Thoracic aorta (tissue), 2 donors: ENCODE results near the gene NFATC2IP. TPM values are rescaled to one million over a fixed set of nuclear protein-coding genes. Genes with fewer than 3 reads are reported as not detected.
"Not testable (repeated sequence)": the region's sequence is repeated elsewhere in the genome, so short reads cannot be mapped to it uniquely, and the experiment has no call there.

Experiments
- ATAC-seq: fragments of 150-250 bp; one replicate; pipeline ENCODE4 v1.8.0; 2017; ENCODE audit warnings: low read depth; ENCODE audit not compliant: insufficient number of reproducible peaks, low FRiP score
- DNase-seq: peaks from one replicate; pipeline ENCODE4 v3.0.0-alpha.2; 2020; ENCODE audit warnings: low spot score
- H3K27ac ChIP-seq, 2 donors: fragments of 200-600 bp; sonication (generic); 1 replicate in 1 of 2; 2 replicates in 1 of 2; pipeline ENCODE4 v1.5.1; 2016; ENCODE audit warnings: mild to moderate bottlenecking in 2 of 2, moderate library complexity in 2 of 2
- H3K27me3 ChIP-seq: fragments of 200-600 bp; sonication (generic); replicated peaks from 2 replicates; pipeline ENCODE4 v1.6.0; 2016; ENCODE audit warnings: mild to moderate bottlenecking; ENCODE audit not compliant: insufficient read depth
- H3K36me3 ChIP-seq: fragments of 200-600 bp; sonication (generic); one replicate; pipeline ENCODE4 v1.5.1; 2016
- H3K4me1 ChIP-seq, 2 donors: fragments of 200-600 bp; sonication (generic); 1 replicate in 1 of 2; 2 replicates in 1 of 2; pipeline versions ENCODE4 v1.5.1 to v1.6.0; 2016; ENCODE audit warnings: low read depth in 2 of 2, mild to moderate bottlenecking in 1 of 2; ENCODE audit not compliant: control insufficient read depth in 1 of 2
- H3K4me3 ChIP-seq: fragments of 200-600 bp; sonication (generic); 2 replicates; pipeline ENCODE4 v1.5.1; 2016; ENCODE audit warnings: mild to moderate bottlenecking
- H3K9me3 ChIP-seq: fragments of 200-600 bp; sonication (generic); 2 replicates; pipeline ENCODE4 v1.5.1; 2016
- CTCF ChIP-seq: fragments of 200-600 bp; sonication (generic); IDR thresholded peaks from one replicate; pipeline ENCODE4 v1.5.1; 2019; ENCODE audit warnings: antibody characterized with exemption
- total RNA-seq, 2 donors: library from RNA; depleted of rRNA; stranded (reverse); fragments of >200 nt; gene quantifications; one replicate each; pipeline versions ENCODE4 v1.1.0 to v1.2.3, GENCODE V29; 2016

NFATC2IP gene
- total RNA-seq, 2 donors from 2014 or later = 38.4 to 45.5 TPM

DNA sequence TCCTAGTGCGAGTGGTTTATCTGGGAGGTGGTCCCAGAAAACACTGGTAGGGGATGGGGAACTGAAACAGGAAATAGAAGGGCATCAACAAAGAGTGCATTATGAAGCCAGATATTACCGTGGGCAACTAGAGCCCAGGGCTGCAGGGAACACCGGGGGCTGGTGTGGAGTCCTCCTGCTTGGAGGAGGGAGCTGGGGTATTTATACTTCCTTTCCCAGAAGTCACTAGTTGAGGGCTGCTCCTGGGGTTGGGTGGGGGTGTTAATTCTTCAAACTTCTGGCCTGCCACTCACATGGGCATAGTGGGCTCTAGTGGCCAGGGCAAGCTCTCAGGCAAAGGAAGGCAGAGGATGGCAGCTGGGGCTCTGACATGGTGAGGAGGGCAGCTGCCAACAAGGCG is 48.8 kb downstream of the NFATC2IP start:
- H3K36me3 ChIP-seq = no peaks in the 10 kb centered on the region
- no peak for TF ChIP-seq CTCF
- H3K27me3 ChIP-seq = no peaks in the 10 kb centered on the region
- H3K9me3 ChIP-seq = no peaks in the 10 kb centered on the region
- ATAC-seq (no peak), DNase-seq (no peak)
- no peak overlapping the region for H3K4me3 ChIP-seq
- no peaks in the 10 kb centered on the region for H3K4me1 ChIP-seq
- H3K27ac ChIP-seq = no peak overlapping the region

DNA sequence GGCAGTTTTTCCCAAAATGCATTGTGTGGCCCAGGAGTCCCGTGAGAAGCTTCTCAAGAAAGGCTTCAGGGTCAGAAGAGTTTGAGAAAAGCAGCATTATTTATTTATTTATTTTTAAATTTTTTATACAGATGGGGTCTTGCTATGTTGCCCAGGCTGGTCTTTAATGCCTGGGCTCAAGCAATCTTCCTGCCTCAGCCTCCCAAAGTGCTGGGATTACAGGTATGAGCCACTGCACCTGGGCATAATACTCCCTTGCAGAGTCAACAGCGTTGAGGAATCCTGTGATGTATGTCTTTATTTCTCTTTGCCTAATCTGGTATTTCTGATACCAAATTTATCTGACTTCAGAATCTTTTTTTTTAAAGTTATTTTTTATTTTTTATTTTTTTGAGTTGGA is 49.3 kb downstream of the NFATC2IP start:
- Histone ChIP-seq H3K4me3 (no peak overlapping the region), H3K27me3 (no peaks in the 10 kb centered on the region), H3K36me3 (no peaks in the 10 kb centered on the region), H3K4me1 (no peaks in the 10 kb centered on the region), H3K9me3 (no peaks in the 10 kb centered on the region), H3K27ac (no peak overlapping the region)
- TF ChIP-seq CTCF = no peak
- ATAC-seq (no peak), DNase-seq (no peak)

- H3K27me3 ChIP-seq, H3K27ac ChIP-seq, H3K36me3 ChIP-seq, H3K4me1 ChIP-seq, H3K9me3 ChIP-seq, ATAC-seq, H3K4me3 ChIP-seq, DNase-seq: not testable (repeated sequence)
Measured at GRCh38 chr16:29004496-29005139, 53.9 kb downstream of the NFATC2IP start.

DNA sequence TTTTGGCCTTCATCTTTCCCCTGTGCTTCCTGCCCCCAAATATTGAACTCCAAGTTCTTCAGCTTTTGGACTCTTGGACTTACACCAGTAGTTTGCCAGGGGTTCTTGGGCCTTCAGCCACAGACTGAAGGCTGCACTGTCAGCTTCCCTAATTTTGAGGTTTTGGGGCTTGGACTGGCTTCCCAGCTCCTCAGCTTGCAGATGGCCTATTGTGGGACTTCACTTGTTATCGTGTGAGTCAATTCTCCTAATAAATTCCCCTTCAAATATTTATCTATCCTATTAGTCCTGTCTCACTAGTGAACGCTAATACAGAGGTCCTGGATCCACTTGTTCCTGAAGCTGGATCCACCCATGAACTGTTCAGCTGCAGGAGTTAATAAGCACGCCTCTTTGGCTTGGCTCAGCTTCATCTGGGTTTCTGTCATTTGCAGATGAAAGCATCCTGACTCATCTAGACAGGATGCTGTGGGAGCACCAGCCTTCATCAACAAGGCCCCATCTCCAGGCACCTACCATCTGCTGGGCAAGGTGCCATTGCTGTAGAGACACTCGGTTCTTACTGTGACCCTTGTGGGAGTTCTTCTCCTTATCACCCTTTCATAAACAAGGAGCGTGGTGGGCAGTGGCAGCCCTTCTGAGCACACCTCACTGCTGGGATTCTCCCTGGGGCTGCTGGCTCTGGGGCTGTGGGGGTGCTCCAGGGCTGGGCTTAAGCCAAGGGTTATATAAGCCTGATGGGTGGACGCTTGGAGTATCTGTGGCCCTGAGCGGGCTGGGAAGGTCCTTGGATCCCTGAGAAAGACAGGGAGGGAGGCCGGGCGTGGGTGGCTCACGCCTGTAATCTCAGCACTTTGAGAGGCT is 57.2 kb downstream of the NFATC2IP start:
- no peaks in the 10 kb centered on the region for H3K27me3 ChIP-seq
- DNase-seq = no peak
- ATAC-seq = no peak
- no peaks in the 10 kb centered on the region for H3K4me1 ChIP-seq
- H3K9me3 ChIP-seq = no peaks in the 10 kb centered on the region
- TF ChIP-seq CTCF = no peak
- no peaks in the 10 kb centered on the region for H3K36me3 ChIP-seq
- no peak overlapping the region for H3K27ac ChIP-seq
- no peak overlapping the region for H3K4me3 ChIP-seq

- ATAC-seq = no peak
- H3K4me3 ChIP-seq = no peak overlapping the region
- TF ChIP-seq CTCF = no peak
Measured at GRCh38 chr16:29009050-29009837, 58.5 kb downstream of the NFATC2IP start.

More at GRCh38 chr16:29009050-29009837, 58.5 kb downstream of the NFATC2IP start:
- H3K36me3 ChIP-seq = no peaks in the 10 kb centered on the region
- no peaks in the 10 kb centered on the region for H3K27me3 ChIP-seq
- no peaks in the 10 kb centered on the region for H3K9me3 ChIP-seq
- H3K27ac ChIP-seq = no peak overlapping the region
- DNase-seq = no peak
- no peaks in the 10 kb centered on the region for H3K4me1 ChIP-seq
